GM21447 (cell line): ENCODE results near the gene C10orf120.

Source experiments
- ATAC-seq: cut with Tn5 transposase; IDR thresholded peaks from one replicate; pipeline ENCODE4 v1.9.1; 2021; ENCODE audit not compliant: unreplicated experiment

The C10orf120 gene

GRCh38 chr10:122699796-122700455, at the start of gene C10orf120:
C10orf120 (minus strand) TSS chr10:122699846; CDS start chr10:122699790, 56 bp downstream.
- no peak for ATAC-seq

DNA sequence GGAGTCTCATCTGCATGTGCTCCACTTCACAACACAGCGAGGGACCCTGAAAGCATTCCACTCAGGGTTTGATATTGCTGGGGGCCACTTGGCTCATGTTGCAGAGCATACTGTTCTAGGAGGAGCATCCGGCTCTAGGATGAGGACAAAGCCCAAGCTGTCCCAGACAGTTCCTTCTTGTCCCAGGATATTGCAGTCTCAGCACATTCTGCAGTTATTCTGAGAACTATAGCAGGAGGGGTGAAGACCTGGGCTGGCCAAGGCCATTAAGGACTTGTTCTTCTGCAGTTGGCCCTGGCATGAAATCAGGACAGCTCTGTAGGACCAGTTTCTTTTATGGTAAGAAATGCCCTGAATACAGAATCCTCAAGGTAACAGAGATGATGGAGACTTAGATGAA, 48.9 kb upstream of the C10orf120 start:
- no peak for ATAC-seq

DNA sequence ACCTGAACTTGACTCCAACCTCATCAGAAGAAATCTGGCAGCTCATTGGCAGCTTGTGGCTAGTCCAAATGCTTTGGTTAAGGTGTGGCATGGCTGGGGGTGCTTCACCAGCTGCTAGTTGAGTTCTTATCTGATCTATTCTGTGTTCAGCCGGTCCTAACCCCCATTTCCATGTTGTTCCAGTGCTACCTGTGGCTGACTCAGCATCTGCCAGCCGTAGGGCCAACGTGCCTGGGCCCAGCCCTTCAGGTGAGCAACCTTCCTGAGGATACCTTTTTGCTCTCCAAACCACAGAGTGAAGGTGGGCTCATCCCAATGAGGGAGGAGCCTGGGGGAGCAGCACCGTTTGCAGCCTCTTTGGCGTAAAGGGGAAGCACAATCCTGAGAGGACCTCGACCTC, 46.8 kb upstream of the C10orf120 start:
- no peak for ATAC-seq

DNA sequence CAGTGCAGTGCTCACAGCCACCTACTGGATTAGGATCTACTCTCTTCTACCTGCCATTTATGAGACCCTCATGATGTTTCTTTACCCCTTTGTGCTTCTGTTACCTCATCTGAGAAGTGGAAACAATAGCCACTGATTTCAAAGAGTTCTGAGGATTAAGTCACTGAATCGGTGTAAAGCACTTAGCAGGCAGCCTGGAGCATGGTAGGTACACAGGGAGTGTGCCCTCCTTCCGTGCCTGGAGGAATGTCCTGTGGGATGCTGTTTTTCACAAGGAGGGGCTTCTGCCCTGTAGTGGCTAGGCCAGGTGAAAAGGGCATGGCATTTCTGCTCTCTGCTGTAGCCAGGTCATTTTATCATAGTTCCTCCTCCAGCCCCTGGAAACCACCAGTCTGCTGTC, 44.6 kb upstream of the C10orf120 start:
- ATAC-seq, result no peak

GRCh38 chr10:122740640-122741039, 41.0 kb upstream of the C10orf120 start:
- ATAC-seq, result no peak

- ATAC-seq, result no peak
These were observed 38.4 kb upstream of the C10orf120 start for GRCh38 chr10:122738031-122738430.

DNA sequence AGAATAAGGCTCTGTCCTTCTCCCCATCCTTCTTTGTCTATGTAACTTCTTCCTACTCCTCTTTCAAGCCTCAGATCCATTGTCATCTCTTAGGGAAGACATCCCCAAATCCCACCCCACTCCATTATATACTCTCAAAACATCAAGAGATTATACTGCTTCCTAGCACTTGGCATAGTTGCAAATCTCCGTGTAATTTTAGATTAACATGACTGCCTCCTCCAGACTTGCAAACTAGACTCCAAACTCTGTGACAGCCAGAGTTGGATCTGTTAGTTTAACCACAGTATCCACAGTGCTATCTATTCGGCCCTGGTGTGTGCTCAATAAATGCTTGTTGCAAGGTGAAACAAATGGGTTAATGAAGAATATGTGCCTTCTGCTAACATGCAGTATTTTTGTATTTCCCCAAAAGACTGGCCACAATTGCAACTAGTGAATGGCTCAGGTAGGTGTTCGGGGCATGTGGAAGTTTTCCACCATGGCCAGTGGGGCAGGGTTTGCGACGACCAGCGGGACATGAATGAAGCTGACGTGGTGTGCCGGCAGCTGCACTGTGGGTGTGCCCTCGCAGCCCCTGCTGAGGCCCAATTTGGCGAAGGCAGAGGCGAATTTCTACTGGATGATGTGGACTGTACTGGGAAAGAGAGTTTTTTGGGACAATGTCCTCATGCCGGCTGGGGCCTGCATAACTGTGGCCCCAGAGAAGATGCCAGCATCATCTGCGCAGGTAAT, 34.5 kb upstream of the C10orf120 start:
- no peak for ATAC-seq

DNA sequence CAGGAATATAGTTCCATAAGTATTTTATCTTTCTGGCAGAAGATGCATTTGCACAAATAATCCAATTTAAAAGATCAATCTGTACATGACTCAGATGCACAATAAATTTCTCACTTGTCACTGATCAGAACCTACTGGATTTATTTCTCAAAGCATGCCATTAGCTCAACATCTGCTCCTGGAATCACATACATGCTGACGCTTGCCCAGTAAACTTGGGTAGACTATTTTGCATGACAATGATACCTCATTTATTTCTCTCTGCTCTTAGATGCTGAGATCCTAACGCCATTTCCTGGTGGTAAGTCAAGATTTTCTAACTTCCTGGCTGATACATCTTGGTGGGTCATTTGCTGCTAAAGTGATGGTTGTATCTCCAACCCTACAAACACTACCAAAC, 33.8 kb upstream of the C10orf120 start:
- ATAC-seq, result no peak

DNA sequence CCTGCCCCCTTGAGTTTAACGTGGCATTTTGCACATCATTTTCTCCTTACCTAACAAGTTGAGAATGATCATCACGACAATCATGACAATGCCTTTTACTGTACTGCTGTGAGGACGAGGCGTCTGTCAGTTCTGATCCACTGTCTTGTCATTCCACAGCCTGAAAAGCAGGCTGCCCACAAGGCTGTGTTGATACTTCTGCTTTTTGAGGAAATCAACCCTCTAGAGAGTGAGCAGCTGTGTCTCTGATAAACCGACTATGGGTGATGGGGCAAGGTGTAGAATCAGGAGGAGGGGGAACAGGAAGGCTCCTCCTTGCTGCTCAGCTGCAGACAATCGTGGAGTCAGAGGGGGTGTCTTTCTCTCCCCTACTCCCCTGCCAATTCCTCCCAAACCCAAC, 30.6 kb upstream of the C10orf120 start:
- ATAC-seq, result no peak

DNA sequence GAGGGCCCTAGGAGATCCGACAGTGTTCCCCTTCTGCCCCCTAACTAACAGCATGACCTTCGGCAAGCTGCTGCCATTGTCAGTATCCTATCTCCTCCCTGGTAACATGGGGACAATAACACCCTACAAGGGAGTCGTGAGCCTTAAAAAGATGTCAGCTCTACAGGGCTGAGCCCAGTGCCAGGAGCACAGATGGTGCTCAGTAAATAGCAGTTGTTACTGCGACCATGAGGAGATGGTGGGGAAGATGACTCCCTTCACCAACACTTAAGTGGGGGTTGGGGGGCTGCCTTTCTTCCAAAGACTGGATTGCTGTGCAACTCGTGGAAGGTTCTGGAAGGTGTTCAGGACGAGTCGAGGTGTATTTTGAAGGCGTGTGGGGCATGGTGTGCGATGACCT, 29.5 kb upstream of the C10orf120 start:
- no peak for ATAC-seq

GRCh38 chr10:122727426-122727825, 27.8 kb upstream of the C10orf120 start:
- ATAC-seq, result no peak

GRCh38 chr10:122725768-122726167, 26.1 kb upstream of the C10orf120 start:
- no peak for ATAC-seq

GRCh38 chr10:122725006-122725405, 25.4 kb upstream of the C10orf120 start:
- ATAC-seq, result no peak

DNA sequence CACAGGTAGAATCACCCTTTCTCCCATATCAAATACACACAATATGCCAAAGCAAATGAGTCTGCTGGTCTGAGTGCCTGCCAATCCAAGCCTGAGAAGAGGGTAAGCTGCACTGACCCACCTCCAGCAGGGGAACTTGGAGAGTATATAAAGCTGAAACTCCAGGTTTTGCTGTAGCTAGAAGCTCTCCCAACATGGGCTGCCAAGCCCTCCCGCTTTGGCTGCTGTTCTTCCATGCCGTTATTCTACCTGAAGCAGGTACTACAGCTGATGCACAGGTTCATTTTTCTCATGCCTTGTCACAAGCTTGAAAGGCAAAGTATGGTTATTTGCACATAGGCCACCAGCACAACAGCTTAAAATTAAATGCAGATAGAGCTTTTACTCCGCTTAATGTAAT, 21.5 kb upstream of the C10orf120 start:
- no peak for ATAC-seq

GRCh38 chr10:122716025-122716424, 16.4 kb upstream of the C10orf120 start:
- ATAC-seq, result no peak

DNA sequence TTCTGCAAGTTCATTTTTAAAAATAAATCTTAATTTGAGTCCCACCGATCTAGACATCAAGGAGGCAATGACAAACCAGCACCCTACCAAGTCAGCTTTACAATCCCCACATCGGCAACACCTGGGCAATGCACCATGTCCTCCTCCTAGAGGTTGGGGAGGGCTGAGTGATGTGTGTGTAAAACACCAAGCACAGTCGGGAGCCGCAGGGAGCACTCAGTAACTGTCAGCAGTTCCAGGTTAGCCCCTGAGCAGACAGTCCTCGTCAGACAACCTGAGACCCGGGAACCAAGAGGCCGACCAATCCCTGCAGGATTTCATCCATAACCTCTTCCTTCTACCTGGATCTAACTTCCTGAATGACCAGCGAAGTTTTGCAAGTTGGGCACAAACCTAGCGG, 15.9 kb upstream of the C10orf120 start:
- ATAC-seq, result no peak

GRCh38 chr10:122713091-122713885, 13.6 kb upstream of the C10orf120 start:
- ATAC-seq, result no peak

DNA sequence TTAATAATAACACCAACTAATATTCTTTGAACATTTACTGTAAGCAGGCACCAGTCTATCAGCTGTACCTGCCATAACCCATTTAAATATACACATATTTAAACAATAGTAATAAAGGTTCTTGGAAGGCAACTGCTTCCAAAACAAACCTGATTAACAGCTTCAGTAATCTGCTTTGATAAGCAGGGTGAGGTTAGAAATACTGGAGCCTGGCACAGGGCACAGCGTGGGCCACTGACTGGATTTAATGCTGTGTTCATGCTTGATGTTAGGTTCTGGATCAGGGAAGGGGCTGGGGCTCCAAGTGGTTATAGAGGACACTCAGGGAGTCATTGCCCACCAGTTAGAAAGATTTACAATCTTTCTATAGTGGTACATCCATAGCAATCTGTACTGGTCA, 10.9 kb upstream of the C10orf120 start:
- ATAC-seq, result no peak

DNA sequence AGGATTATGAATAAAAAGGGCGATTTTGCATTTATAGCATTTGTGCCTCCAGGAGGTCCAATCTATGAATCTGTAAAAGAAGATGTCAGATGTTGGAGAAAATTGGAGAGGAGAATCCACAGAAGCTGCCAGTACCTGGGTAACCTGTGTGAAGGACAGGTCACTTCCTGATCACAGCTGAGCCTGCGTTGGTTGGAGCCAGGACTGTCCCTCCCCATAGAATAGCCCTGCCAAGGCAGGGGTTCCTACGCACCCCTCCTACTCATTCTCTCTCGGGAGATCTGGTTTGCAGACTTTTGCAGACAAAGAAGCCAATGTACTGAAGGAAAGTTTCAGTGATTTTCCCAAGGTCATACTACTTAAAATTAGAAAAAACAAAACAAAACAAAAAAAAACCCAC, 10.3 kb upstream of the C10orf120 start:
- no peak for ATAC-seq

GRCh38 chr10:122707535-122707934, 7.9 kb upstream of the C10orf120 start:
- ATAC-seq, result no peak

DNA sequence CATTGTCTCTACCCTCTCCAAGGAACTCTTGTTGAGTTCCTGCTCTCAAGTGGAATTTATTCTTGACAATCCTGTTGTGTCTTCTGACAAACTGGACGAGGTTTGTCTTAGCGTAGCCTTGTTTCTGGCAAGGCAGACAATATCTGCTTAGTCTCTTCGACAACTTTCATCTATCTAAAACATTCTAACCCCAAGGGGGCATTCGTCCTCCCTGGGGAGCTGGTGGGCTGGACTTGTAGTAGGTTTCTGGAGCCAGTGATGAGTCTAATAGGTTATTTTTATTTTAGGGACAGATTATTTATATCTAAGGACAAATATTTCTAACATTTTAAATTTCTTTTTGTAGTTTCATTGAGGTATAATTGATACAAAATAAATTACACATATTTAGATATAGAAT, 7.3 kb upstream of the C10orf120 start:
- no peak for ATAC-seq

DNA sequence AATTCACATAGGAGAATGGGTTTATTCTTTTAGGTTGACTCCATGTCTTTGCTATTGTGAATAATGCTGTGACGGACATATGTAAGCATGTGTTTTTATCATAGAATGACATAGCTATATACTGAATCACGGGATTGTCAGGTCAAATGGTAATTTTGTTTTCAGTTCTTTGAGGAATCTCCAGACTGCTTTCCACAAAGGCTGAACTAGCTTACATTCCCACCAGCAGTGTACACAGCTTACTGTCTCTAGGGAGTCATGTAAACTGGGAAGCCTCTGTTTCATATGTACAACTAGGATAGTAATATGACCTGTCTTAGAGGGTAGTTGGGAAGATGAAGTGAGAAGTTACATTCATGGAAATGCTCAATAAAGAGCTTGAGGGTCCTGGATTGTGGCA, 6.8 kb upstream of the C10orf120 start:
- no peak for ATAC-seq
